GDM1 (cell line): Measurements from ENCODE around the gene SLC28A3.

Source experiments
- DNase-seq: peaks from one replicate; lab custom pipeline; 2025; lab: John Stamatoyannopoulos, UW

Gene SLC28A3

GRCh38 chr9:84241817-84242373, 98.7 kb downstream of the SLC28A3 start:
- no peak for DNase-seq

- DNase-seq = no peak
Measured at GRCh38 chr9:84239343-84239742, 101.2 kb downstream of the SLC28A3 start.

GRCh38 chr9:84238652-84239051, 101.9 kb downstream of the SLC28A3 start:
- no peak for DNase-seq

GRCh38 chr9:84235511-84235910, 105.0 kb downstream of the SLC28A3 start:
- no peak for DNase-seq

- DNase-seq = no peak
Measured at GRCh38 chr9:84230355-84231145, 110.0 kb downstream of the SLC28A3 start.

GRCh38 chr9:84229191-84229590, 111.4 kb downstream of the SLC28A3 start:
- DNase-seq = no peak

GRCh38 chr9:84228130-84228720, 112.3 kb downstream of the SLC28A3 start:
- DNase-seq = no peak

GRCh38 chr9:84226126-84226525, 114.4 kb downstream of the SLC28A3 start:
- DNase-seq = no peak
